ENCODE data around the gene STK32C. TPM values are rescaled to one million over a fixed set of nuclear protein-coding genes. Genes with fewer than 3 reads are reported as not detected.
"Not testable (repeated sequence)": the region's sequence is repeated elsewhere in the genome, so short reads cannot be mapped to it uniquely, and the experiment has no call there.

Gene STK32C
- 15.2 and 18.4 TPM in 2 replicates for total RNA-seq

GRCh38 chr10:132307823-132308586 is at the start of gene STK32C:
STK32C (minus strand) TSS chr10:132307950; CDS start chr10:132307833, 117 bp downstream.
- peak; percentile 94 for DNase-seq
- Mint-ChIP-seq H3K4me1 (peaks cover 5% of the 10 kb centered on the region), H3K9me3 (no peaks in the 10 kb centered on the region), H3K36me3 (ENCODE audit: low read depth) (no peaks in the 10 kb centered on the region), H3K27me3 (peaks cover 46% of the 10 kb centered on the region), H3K4me3 (peak within 1 kb of the TSS; percentile 91), H3K27ac (peak within 1 kb of the TSS; percentile 82)
- intact Hi-C loops (cut with micrococcal nuclease) = loop anchor here (1.0 to 5.0 kb wide), 7 partner anchors 24 to 229 kb away; partner anchors contain the start of genes DPYSL4, INPP5A and LRRC27

DNA sequence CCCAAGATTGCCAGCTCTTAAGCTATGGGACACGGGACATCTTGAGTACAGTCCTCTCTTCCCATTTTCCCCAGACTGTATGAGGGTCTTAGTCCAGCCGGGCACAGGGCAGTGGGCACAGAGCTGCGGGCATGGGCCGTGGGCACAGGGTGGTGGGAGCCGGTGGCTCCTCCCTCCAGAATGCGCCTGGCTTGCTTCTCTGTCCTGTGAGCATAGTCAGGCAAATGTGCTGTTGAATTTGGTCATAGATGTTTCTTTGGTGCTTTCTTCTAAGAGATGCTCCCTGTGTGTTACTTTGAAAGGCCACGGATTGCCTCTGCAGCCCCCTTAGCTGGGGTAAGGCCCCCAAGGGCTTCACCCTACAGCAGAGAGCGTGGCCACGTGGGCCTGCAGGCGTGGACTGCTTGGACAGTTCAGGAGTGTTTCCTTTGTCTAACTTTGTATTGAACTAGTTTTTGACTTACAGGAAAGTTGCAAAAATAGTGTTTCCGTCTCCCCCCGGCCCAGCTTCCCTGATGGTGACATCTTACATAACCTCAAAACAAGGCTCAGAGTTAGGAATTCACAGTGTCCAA is 49.0 kb upstream of the STK32C start:
- intact Hi-C loops (cut with micrococcal nuclease) = no loop called here
- H3K36me3 Mint-ChIP-seq (ENCODE audit: low read depth) = no peaks in the 10 kb centered on the region
- no peaks in the 10 kb centered on the region for H3K9me3 Mint-ChIP-seq
- H3K4me3 Mint-ChIP-seq = no peak overlapping the region
- no peaks in the 10 kb centered on the region for H3K27me3 Mint-ChIP-seq
- H3K4me1 Mint-ChIP-seq = peaks cover 2% of the 10 kb centered on the region
- no peak overlapping the region for H3K27ac Mint-ChIP-seq
- DNase-seq = no peak

GRCh38 chr10:132355754-132356153 is 48.0 kb upstream of the STK32C start:
- H3K36me3 Mint-ChIP-seq (ENCODE audit: low read depth) = no peaks in the 10 kb centered on the region
- no peaks in the 10 kb centered on the region for H3K27me3 Mint-ChIP-seq
- no peak overlapping the region for H3K4me3 Mint-ChIP-seq
- H3K9me3 Mint-ChIP-seq = no peaks in the 10 kb centered on the region
- H3K4me1 Mint-ChIP-seq = peaks cover 2% of the 10 kb centered on the region
- intact Hi-C loops (cut with micrococcal nuclease) = no loop called here
- no peak overlapping the region for H3K27ac Mint-ChIP-seq
- no peak for DNase-seq

GRCh38 chr10:132355297-132355696 is 47.5 kb upstream of the STK32C start:
- Mint-ChIP-seq H3K4me3 (no peak overlapping the region), H3K27ac (no peak overlapping the region), H3K36me3 (ENCODE audit: low read depth) (no peaks in the 10 kb centered on the region), H3K9me3 (no peaks in the 10 kb centered on the region), H3K4me1 (peaks cover 2% of the 10 kb centered on the region), H3K27me3 (no peaks in the 10 kb centered on the region)
- intact Hi-C loops (cut with micrococcal nuclease) = no loop called here
- no peak for DNase-seq

DNA sequence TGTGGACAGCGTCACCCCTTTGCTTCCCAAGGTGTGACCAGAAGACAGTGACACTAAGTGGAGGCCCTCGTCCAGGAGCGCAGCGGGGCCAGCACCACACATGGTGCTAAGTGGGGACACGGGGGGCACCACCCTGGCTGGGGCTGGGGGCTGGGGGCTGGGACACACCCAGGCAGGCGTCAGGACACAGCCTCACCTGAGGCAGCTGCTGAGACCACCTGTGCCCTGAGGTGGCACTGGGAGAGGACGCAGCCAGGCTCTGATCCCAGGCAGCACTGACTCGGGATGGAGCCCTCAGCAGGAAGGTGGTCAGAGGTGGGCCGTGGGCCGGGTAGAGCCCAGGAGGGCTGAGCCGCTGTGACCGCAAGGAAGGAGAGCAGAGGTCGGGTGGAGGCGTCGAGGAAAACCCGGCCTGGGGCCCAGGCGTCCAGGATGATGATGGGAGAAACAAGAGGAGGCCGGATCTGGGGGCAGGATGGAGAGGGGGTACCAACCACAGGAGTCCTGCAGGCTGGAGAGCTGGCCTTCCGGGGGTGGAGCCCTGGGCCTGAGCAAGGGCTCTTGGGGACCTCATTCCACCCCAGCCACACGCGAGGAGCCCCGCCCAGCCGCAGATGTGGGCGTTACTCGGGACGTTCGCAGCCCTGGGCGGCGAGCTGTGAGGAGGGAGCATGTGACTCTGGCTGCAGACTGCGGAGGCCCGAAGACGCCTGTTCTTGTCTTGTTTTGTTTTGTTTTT is 46.8 kb upstream of the STK32C start:
- H3K36me3 Mint-ChIP-seq (ENCODE audit: low read depth) = no peaks in the 10 kb centered on the region
- H3K4me1 Mint-ChIP-seq = peaks cover 2% of the 10 kb centered on the region
- H3K27ac Mint-ChIP-seq = no peak overlapping the region
- no peak for DNase-seq
- no peaks in the 10 kb centered on the region for H3K27me3 Mint-ChIP-seq
- intact Hi-C loops (cut with micrococcal nuclease) = loop anchor here (5.0 kb wide), 1 partner anchor 47 kb away; the partner anchor contains the start of gene STK32C
- H3K4me3 Mint-ChIP-seq = no peak overlapping the region
- H3K9me3 Mint-ChIP-seq = no peaks in the 10 kb centered on the region

DNA sequence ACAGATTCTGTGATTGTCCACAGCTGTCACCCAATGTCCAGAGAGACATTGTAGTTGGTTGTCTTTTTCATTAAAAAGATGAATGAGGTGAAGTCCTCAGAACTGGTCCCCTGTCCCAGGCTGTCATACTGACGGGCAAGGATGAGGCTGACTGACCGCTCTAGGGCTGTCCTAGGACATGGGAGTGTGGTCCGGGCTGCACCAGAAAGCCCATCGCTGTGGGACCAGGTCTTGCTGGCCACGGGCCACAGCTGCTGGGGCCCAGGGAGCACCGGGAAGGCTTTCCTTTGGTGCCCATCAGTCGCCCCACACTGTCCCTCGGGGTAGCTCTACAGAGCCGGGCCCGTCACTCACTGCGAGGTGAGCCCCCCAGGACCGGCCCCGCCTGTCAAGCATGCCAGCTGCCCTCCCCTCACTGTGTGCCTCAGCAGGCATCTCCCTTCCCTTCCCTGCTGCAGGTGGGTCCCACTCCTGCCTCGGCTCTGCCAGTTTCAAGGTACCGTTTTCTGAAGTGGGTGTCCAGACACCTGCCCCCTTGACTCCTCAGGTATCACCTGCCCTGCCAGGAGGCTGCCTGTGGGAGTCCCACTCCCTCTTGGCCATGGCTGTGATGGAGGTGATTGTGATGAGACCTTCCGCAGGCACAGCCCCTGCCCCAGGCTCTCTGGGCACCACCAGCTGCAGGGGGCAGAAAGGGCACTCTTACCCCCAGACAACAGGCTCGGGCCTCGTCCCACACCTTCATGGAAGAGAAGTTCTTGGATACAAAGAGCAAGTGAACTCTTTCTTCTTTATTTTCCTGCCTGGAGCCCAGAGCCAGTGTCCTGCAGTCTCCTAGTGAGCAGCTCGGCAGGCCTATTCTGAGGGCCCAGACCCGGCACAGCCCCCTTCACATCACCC is 46.0 kb upstream of the STK32C start:
- Mint-ChIP-seq H3K36me3 (ENCODE audit: low read depth) (no peaks in the 10 kb centered on the region), H3K4me1 (peaks cover 2% of the 10 kb centered on the region), H3K27ac (no peak overlapping the region), H3K9me3 (no peaks in the 10 kb centered on the region), H3K27me3 (no peaks in the 10 kb centered on the region), H3K4me3 (no peak overlapping the region)
- intact Hi-C loops (cut with micrococcal nuclease) = loop anchor here (5.0 kb wide), 1 partner anchor 46 kb away; the partner anchor contains the start of gene STK32C
- DNase-seq = no peak

- not testable (repeated sequence) for H3K27me3 Mint-ChIP-seq; H3K4me3 Mint-ChIP-seq; H3K9me3 Mint-ChIP-seq; H3K4me1 Mint-ChIP-seq; H3K36me3 Mint-ChIP-seq (ENCODE audit: low read depth); H3K27ac Mint-ChIP-seq
- peak; percentile 92 for DNase-seq
- intact Hi-C loops (cut with micrococcal nuclease) = loop anchor here (1.0 to 5.0 kb wide), 2 partner anchors 45 to 129 kb away; partner anchors contain the start of gene STK32C
Measured at GRCh38 chr10:132352462-132353308, 44.9 kb upstream of the STK32C start.

- no peak overlapping the region for H3K27ac Mint-ChIP-seq
- no peaks in the 10 kb centered on the region for H3K9me3 Mint-ChIP-seq
- no peak overlapping the region for H3K4me3 Mint-ChIP-seq
- H3K27me3 Mint-ChIP-seq = no peaks in the 10 kb centered on the region
- no peak for DNase-seq
- H3K36me3 Mint-ChIP-seq (ENCODE audit: low read depth) = no peaks in the 10 kb centered on the region
- peaks cover 2% of the 10 kb centered on the region for H3K4me1 Mint-ChIP-seq
- intact Hi-C loops (cut with micrococcal nuclease) = loop anchor here (1.0 to 5.0 kb wide), 2 partner anchors 44 to 128 kb away; partner anchors contain the start of gene STK32C
Measured at GRCh38 chr10:132351611-132352010, 43.9 kb upstream of the STK32C start.

GRCh38 chr10:132350946-132351345 is 43.2 kb upstream of the STK32C start:
- no peaks in the 10 kb centered on the region for H3K36me3 Mint-ChIP-seq (ENCODE audit: low read depth)
- no peak overlapping the region for H3K4me3 Mint-ChIP-seq
- peaks cover 2% of the 10 kb centered on the region for H3K4me1 Mint-ChIP-seq
- H3K27me3 Mint-ChIP-seq = no peaks in the 10 kb centered on the region
- no peak for DNase-seq
- intact Hi-C loops (cut with micrococcal nuclease) = loop anchor here (5.0 kb wide), 1 partner anchor 44 kb away; the partner anchor contains the start of gene STK32C
- no peaks in the 10 kb centered on the region for H3K9me3 Mint-ChIP-seq
- H3K27ac Mint-ChIP-seq = no peak overlapping the region

DNA sequence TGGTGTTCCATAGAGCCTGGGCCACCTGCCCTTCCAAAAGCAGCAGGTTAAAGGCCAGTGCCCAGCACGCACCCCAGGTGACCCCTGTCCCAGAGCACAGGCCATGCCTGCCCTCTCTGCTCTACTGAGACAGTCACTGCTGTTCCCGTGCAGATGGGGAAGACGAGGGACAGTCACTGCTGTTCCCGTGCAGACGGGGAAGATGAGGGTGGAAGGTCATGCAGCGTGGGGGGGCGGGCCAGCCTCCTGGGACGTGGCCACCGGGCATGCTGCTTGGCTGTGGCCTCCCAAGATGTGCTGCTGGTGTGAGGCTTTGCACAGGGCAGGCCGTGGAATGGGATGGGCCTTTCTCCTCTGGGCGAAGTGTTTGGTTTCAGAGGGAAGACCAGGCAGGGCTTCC is 42.6 kb upstream of the STK32C start:
- Mint-ChIP-seq H3K9me3 (no peaks in the 10 kb centered on the region), H3K4me1 (peaks cover 2% of the 10 kb centered on the region), H3K27ac (no peak overlapping the region), H3K36me3 (ENCODE audit: low read depth) (no peaks in the 10 kb centered on the region), H3K4me3 (no peak overlapping the region), H3K27me3 (no peaks in the 10 kb centered on the region)
- intact Hi-C loops (cut with micrococcal nuclease) = loop anchor here (5.0 kb wide), 1 partner anchor 43 kb away; the partner anchor contains the start of gene STK32C
- DNase-seq = no peak

- H3K9me3 Mint-ChIP-seq = no peaks in the 10 kb centered on the region
- H3K36me3 Mint-ChIP-seq (ENCODE audit: low read depth) = no peaks in the 10 kb centered on the region
- peaks cover 2% of the 10 kb centered on the region for H3K4me1 Mint-ChIP-seq
- H3K27me3 Mint-ChIP-seq = no peaks in the 10 kb centered on the region
- H3K4me3 Mint-ChIP-seq = no peak overlapping the region
- no peak for DNase-seq
- no peak overlapping the region for H3K27ac Mint-ChIP-seq
- intact Hi-C loops (cut with micrococcal nuclease) = loop anchor here (5.0 kb wide), 1 partner anchor 42 kb away; the partner anchor contains the start of gene STK32C
Measured at GRCh38 chr10:132349766-132350165, 42.0 kb upstream of the STK32C start.

DNA sequence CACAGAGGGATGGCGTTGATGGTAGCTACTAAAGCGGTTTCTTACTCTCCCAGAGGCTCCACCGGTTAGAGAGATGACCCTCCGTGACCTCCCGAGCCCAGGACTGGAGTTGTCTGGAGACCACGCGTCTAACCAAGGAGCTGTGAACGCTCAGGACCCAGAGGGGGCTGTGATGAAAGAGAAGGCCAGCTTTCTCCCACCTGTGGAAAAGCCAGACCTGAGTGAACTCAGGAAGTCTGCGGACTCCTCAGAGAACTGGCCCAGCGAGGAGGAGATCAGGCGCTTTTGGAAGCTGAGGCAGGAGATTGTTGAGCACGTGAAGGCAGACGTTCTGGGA is 40.1 kb upstream of the STK32C start:
- Mint-ChIP-seq H3K4me3 (no peak overlapping the region), H3K27me3 (no peaks in the 10 kb centered on the region), H3K9me3 (no peaks in the 10 kb centered on the region), H3K4me1 (peaks cover 2% of the 10 kb centered on the region), H3K27ac (no peak overlapping the region), H3K36me3 (ENCODE audit: low read depth) (no peaks in the 10 kb centered on the region)
- DNase-seq = no peak
- intact Hi-C loops (cut with micrococcal nuclease) = no loop called here

Measured in activated CD4-positive, alpha-beta T cell treated with anti-CD3 and anti-CD28 coated beads, Interleukin-2, amount 10 ng/mL, durations not matched to agents 24 days and 14 days (primary cell).